SJSA1 (cell line): ENCODE measurements around the gene CAPN10. TPM values are rescaled to one million over a fixed set of nuclear protein-coding genes. Genes with fewer than 3 reads are reported as not detected.

Source experiments
- DNase-seq, 2 experiments: peaks; one replicate each; pipeline ENCODE4 v3.0.0-alpha.2; 2015 to 2020; ENCODE audit warnings: low spot score in 2 of 2, low read depth in 1 of 2
- H3K27ac ChIP-seq: fragments of 250-450 bp; sonication (Bioruptor Pico); 2 replicates; pipeline ENCODE4 v1.5.1; 2020; ENCODE audit warnings: mild to moderate bottlenecking, moderate library complexity
- H3K27me3 ChIP-seq: fragments of 250-450 bp; sonication (Bioruptor Pico); replicated peaks from 2 replicates; pipeline ENCODE4 v1.5.1; 2020; ENCODE audit warnings: mild to moderate bottlenecking, moderate library complexity
- H3K36me3 ChIP-seq: fragments of 250-450 bp; sonication (Bioruptor Pico); 2 replicates; pipeline ENCODE4 v1.5.1; 2020; ENCODE audit warnings: mild to moderate bottlenecking
- H3K4me1 ChIP-seq: fragments of 250-450 bp; sonication (Bioruptor Pico); replicated peaks from 2 replicates; pipeline ENCODE4 v1.6.1; 2021; ENCODE audit warnings: mild to moderate bottlenecking
- H3K4me3 ChIP-seq: fragments of 250-450 bp; sonication (Bioruptor Pico); 2 replicates; pipeline ENCODE4 v1.5.1; 2020; ENCODE audit warnings: mild to moderate bottlenecking
- H3K9me3 ChIP-seq: fragments of 250-450 bp; sonication (Bioruptor Pico); replicated peaks from 2 replicates; pipeline ENCODE4 v1.5.1; 2020; ENCODE audit warnings: mild to moderate bottlenecking
- total RNA-seq: library from RNA; depleted of rRNA; stranded (reverse); fragments of >200 nt; shearing (Covaris generic); gene quantifications from 2 replicates; pipeline ENCODE4 v1.2.3, GENCODE V29; 2014

CAPN10 gene
- total RNA-seq, 1 experiment from 2014 or later: 17.7 TPM

- H3K36me3 ChIP-seq: peaks cover 29% of the 10 kb centered on the region
- H3K27ac ChIP-seq: no peak overlapping the region
- H3K27me3 ChIP-seq: no peaks in the 10 kb centered on the region
- H3K4me1 ChIP-seq: peaks cover 24% of the 10 kb centered on the region
- no peaks in the 10 kb centered on the region for H3K9me3 ChIP-seq
- no peak for DNase-seq
- no peak overlapping the region for H3K4me3 ChIP-seq
Measured at GRCh38 chr2:240584486-240585031, 2.0 kb upstream of the CAPN10 start.

GRCh38 chr2:240585101-240585500 lies 1.4 kb upstream of the CAPN10 start:
- Histone ChIP-seq H3K9me3 (no peaks in the 10 kb centered on the region), H3K4me3 (peak overlapping the region; percentile 80), H3K4me1 (peaks cover 19% of the 10 kb centered on the region), H3K27ac (no peak overlapping the region), H3K36me3 (peaks cover 25% of the 10 kb centered on the region), H3K27me3 (no peaks in the 10 kb centered on the region)
- DNase-seq: no peak

GRCh38 chr2:240585681-240586197 lies 795 bp upstream of the CAPN10 start:
- peak in 1 of 2 experiments; percentile 6 for DNase-seq
- Histone ChIP-seq H3K4me1 (peaks cover 15% of the 10 kb centered on the region), H3K4me3 (peak overlapping the region; percentile 80), H3K9me3 (no peaks in the 10 kb centered on the region), H3K27me3 (no peaks in the 10 kb centered on the region), H3K27ac (peak overlapping the region; percentile 56), H3K36me3 (peaks cover 25% of the 10 kb centered on the region)

- H3K9me3 ChIP-seq: no peaks in the 10 kb centered on the region
- H3K27ac ChIP-seq: no peak overlapping the region
- H3K4me1 ChIP-seq: peaks cover 15% of the 10 kb centered on the region
- H3K27me3 ChIP-seq: no peaks in the 10 kb centered on the region
- peak overlapping the region; percentile 80 for H3K4me3 ChIP-seq
- no peak for DNase-seq
- H3K36me3 ChIP-seq: peaks cover 27% of the 10 kb centered on the region
Measured at GRCh38 chr2:240586919-240587800, 626 bp downstream of the CAPN10 start.

GRCh38 chr2:240588006-240588655 lies 1.6 kb downstream of the CAPN10 start:
- H3K36me3 ChIP-seq: peaks cover 29% of the 10 kb centered on the region
- no peaks in the 10 kb centered on the region for H3K9me3 ChIP-seq
- no peak overlapping the region for H3K27ac ChIP-seq
- no peak for DNase-seq
- no peak overlapping the region for H3K4me3 ChIP-seq
- no peaks in the 10 kb centered on the region for H3K27me3 ChIP-seq
- peaks cover 15% of the 10 kb centered on the region for H3K4me1 ChIP-seq

GRCh38 chr2:240588669-240589068 lies 2.1 kb downstream of the CAPN10 start:
- H3K27ac ChIP-seq: no peak overlapping the region
- no peak for DNase-seq
- H3K36me3 ChIP-seq: peaks cover 27% of the 10 kb centered on the region
- H3K4me1 ChIP-seq: peaks cover 15% of the 10 kb centered on the region
- H3K9me3 ChIP-seq: no peaks in the 10 kb centered on the region
- H3K4me3 ChIP-seq: no peak overlapping the region
- no peaks in the 10 kb centered on the region for H3K27me3 ChIP-seq

- no peaks in the 10 kb centered on the region for H3K27me3 ChIP-seq
- peaks cover 15% of the 10 kb centered on the region for H3K4me1 ChIP-seq
- no peak for DNase-seq
- peaks cover 25% of the 10 kb centered on the region for H3K36me3 ChIP-seq
- H3K9me3 ChIP-seq: no peaks in the 10 kb centered on the region
- no peak overlapping the region for H3K27ac ChIP-seq
- H3K4me3 ChIP-seq: no peak overlapping the region
Measured at GRCh38 chr2:240589375-240589774, 2.8 kb downstream of the CAPN10 start.

- no peak overlapping the region for H3K27ac ChIP-seq
- no peak for DNase-seq
- no peaks in the 10 kb centered on the region for H3K9me3 ChIP-seq
- peaks cover 19% of the 10 kb centered on the region for H3K36me3 ChIP-seq
- peaks cover 11% of the 10 kb centered on the region for H3K4me1 ChIP-seq
- no peaks in the 10 kb centered on the region for H3K27me3 ChIP-seq
- H3K4me3 ChIP-seq: no peak overlapping the region
Measured at GRCh38 chr2:240589850-240590525, 3.5 kb downstream of the CAPN10 start.

- DNase-seq: no peak
- no peaks in the 10 kb centered on the region for H3K9me3 ChIP-seq
- H3K4me3 ChIP-seq: no peak overlapping the region
- H3K27ac ChIP-seq: no peak overlapping the region
- H3K36me3 ChIP-seq: peaks cover 19% of the 10 kb centered on the region; the same call in 1 of the 2 replicates
- no peaks in the 10 kb centered on the region for H3K27me3 ChIP-seq
- H3K4me1 ChIP-seq: peaks cover 5% of the 10 kb centered on the region; the same call in 1 of the 2 replicates
Measured at GRCh38 chr2:240590681-240591111, 4.2 kb downstream of the CAPN10 start.

- no peak for DNase-seq
Measured at GRCh38 chr2:240591226-240591625, 4.7 kb downstream of the CAPN10 start.

GRCh38 chr2:240591784-240592183 lies 5.2 kb downstream of the CAPN10 start:
- H3K4me3 ChIP-seq: no peak overlapping the region
- DNase-seq: no peak
- peaks cover 25% of the 10 kb centered on the region; the same call in 1 of the 2 replicates for H3K36me3 ChIP-seq
- no peak overlapping the region for H3K27ac ChIP-seq
- no peaks in the 10 kb centered on the region for H3K9me3 ChIP-seq
- H3K4me1 ChIP-seq: 0 out of 2 replicates have a peak, but pooled peaks cover 5% of the 10 kb centered on the region
- no peaks in the 10 kb centered on the region for H3K27me3 ChIP-seq

More at GRCh38 chr2:240591226-240591625, 4.7 kb downstream of the CAPN10 start:
- no peak overlapping the region for H3K4me3 ChIP-seq
- H3K4me1 ChIP-seq: 0 out of 2 replicates have a peak, but pooled peaks cover 5% of the 10 kb centered on the region
- peaks cover 24% of the 10 kb centered on the region; the same call in 1 of the 2 replicates for H3K36me3 ChIP-seq
- no peaks in the 10 kb centered on the region for H3K27me3 ChIP-seq
- no peaks in the 10 kb centered on the region for H3K9me3 ChIP-seq
- no peak overlapping the region for H3K27ac ChIP-seq

GRCh38 chr2:240593026-240593702 lies 6.6 kb downstream of the CAPN10 start:
- Histone ChIP-seq H3K27ac (no peak overlapping the region), H3K4me3 (no peak overlapping the region), H3K36me3 (peaks cover 23% of the 10 kb centered on the region; the same call in 1 of the 2 replicates), H3K9me3 (no peaks in the 10 kb centered on the region), H3K27me3 (no peaks in the 10 kb centered on the region), H3K4me1 (no peaks in the 10 kb centered on the region)
- no peak for DNase-seq
